Measurements from ENCODE around the gene RABL6.

Gene RABL6

GRCh38 chr9:136789523-136789937 is 18.2 kb upstream of the RABL6 start:
- TF ChIP-seq CTCF (IDR thresholded peaks at IDR 0.05; ENCODE audit: low read depth, low read length) = no peak
- no peak for DNase-seq (ENCODE audit: extremely low read depth, low read depth)

GRCh38 chr9:136790640-136791515 is 16.9 kb upstream of the RABL6 start, which contains the start of gene TMEM141:
TSS of gene TMEM141 (plus strand) at chr9:136791344. CDS start at chr9:136791371, 27 bp downstream.
- DNase-seq (ENCODE audit: extremely low read depth, low read depth) = peak; percentile 99
- no peak for TF ChIP-seq CTCF (IDR thresholded peaks at IDR 0.05; ENCODE audit: low read depth, low read length)

- no peak for DNase-seq (ENCODE audit: extremely low read depth, low read depth)
- TF ChIP-seq CTCF (IDR thresholded peaks at IDR 0.05; ENCODE audit: low read depth, low read length) = peak; percentile 84
Measured at GRCh38 chr9:136791516-136792276, 16.1 kb upstream of the RABL6 start.

GRCh38 chr9:136792321-136793085 is 15.2 kb upstream of the RABL6 start:
- DNase-seq (ENCODE audit: extremely low read depth, low read depth) = no peak
- TF ChIP-seq CTCF (IDR thresholded peaks at IDR 0.05; ENCODE audit: low read depth, low read length) = no peak

GRCh38 chr9:136793086-136793946 is 14.4 kb upstream of the RABL6 start:
- TF ChIP-seq CTCF (IDR thresholded peaks at IDR 0.05; ENCODE audit: low read depth, low read length) = no peak
- DNase-seq (ENCODE audit: extremely low read depth, low read depth) = no peak

- no peak for DNase-seq (ENCODE audit: extremely low read depth, low read depth)
- no peak for TF ChIP-seq CTCF (IDR thresholded peaks at IDR 0.05; ENCODE audit: low read depth, low read length)
Measured at GRCh38 chr9:136794281-136794999, 13.3 kb upstream of the RABL6 start.

Measured in AG09319 (cell line).